NCI-H748 (cell line): ENCODE data around the gene GABRP.
A peak's percentile ranks its signal among the peaks of the same experiment; 100 is the strongest.
"Not testable (repeated sequence)": the region's sequence is repeated elsewhere in the genome, so short reads cannot be mapped to it uniquely, and the experiment has no call there.

Source experiments
- DNase-seq: peaks from one replicate; lab custom pipeline; 2025; ENCODE audit not compliant: unreplicated experiment; lab: John Stamatoyannopoulos, UW

The GABRP gene

DNA sequence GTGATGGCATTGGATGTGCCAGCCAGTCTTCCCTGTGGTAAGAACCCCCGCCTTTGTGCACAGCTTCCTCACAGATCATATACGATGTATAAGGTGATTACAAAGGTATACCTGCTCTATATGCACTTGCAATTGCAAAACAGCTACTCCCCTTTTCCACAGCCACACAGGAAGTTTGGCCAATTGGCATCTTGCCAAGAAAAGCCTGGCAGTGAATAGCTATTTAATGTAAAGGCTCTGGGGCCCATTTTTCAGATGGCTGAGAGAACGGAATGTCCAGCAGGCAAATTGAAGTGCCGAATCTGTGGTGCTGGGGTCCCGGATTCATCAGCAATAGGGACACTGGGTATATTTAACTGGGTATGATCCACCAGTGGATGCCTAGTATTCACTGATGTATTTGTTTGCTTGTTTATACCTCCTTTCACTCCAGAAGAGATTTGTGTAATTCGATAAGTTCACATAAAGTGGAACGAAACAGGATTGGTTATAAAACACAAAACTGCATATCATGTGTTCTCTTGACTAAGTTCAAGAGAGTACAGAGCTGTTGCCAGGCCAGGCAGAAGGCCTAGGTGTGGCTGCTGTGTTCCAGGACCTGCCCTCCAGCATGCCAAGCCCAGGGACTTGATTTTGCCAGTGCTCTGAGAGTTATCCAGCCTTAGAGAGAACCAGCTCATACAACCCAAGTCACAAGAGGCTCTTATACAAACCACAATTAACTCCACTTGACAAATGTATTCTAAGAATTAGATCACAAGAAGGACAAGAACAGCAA, 27.7 kb upstream of the GABRP start:
- DNase-seq, result peak; percentile 91

DNA sequence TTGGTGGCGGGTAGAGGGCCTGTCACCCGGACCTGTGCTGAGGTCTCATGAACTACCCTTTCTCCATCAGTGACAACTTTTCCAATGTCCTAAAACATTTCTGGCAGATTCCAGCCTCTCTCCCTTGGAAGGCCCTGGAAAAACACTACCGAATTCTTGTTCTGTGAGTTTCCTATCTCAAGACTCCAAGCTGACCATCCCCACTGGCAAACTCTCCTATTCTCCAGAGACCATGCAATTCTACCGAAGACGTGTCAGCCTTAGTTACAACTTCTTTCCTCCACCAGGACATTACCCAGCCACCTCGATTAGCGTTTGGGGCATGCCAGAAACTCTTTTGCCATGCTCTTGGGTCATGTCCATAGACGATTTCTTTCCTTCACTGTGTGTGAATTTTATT, 26.8 kb upstream of the GABRP start:
- DNase-seq, result no peak

DNA sequence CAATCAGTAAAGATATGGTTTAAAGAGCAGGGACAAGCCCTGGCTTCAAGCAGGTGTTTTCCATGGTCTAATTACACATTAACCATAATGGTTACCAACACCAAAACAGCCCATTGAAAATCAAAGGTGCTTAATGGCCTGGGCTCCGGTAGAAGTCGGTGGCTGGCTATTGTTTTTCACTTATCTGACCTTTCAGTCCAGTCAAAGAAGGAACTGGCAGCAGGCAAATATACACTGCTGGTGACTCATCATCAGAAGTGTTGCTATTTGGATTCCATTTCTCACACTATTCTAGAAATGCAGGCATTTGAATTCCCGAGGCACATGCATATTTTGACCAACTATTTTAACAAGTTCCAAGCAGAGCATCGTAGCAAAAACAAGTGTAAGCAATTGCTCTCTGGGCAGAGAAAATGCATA, 26.3 kb upstream of the GABRP start:
- no peak for DNase-seq

DNA sequence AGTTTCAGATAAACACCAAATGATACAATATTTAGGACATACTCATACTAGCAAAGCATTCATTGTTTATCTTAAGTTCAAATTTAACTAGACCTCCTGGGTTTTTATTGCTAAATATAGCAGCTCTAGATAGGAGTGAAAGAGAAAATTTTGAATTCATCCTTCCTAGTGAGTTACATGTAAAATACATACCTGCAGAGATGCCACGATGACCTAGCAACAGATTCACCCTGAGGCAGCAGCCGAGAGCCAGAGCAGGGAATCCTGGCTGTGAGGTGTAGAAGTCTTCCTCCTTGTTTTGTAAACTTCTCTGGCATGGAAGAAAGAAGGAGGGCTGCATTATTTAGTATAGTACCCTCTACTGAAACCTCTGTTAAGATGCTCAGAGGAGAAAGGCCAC, 25.9 kb upstream of the GABRP start:
- no peak for DNase-seq

DNA sequence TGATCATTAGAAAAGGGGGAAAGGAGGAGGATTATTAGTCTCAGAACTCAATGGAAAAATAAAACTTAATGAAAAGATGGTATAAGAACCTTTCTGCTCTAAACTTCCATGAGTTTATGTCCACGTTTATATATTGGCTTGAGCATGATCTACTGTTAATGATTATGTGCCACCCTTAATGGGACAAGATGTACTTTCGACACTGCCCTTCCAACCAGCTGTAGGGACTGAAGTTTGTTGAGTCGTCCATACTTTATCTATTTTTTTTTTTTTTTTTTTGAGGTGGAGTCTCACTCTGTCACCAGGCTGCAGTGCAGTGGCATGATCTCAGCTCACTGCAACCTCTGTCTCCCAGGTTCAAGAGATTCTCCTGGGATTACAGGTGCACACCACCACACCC, 25.0 kb upstream of the GABRP start:
- DNase-seq, result no peak

DNA sequence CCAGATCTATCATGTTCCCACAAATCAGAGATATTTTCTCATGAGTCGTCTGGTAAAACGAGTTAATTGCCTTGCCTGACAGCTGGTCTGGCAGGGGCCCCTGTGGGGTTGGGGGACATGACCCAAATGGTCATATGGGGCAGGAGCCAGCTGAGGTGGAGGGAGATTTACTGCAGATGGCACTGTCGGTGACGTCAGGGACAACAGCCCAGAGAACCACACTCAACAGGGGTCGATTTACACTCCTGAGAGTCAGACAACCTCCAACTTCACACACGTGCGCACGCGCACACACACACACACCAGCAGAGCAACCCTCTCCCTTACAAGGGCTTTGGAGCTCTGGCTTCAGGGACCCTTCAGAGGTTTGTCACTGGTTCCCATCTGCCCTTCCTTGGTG, 23.4 kb upstream of the GABRP start:
- DNase-seq, result no peak

DNA sequence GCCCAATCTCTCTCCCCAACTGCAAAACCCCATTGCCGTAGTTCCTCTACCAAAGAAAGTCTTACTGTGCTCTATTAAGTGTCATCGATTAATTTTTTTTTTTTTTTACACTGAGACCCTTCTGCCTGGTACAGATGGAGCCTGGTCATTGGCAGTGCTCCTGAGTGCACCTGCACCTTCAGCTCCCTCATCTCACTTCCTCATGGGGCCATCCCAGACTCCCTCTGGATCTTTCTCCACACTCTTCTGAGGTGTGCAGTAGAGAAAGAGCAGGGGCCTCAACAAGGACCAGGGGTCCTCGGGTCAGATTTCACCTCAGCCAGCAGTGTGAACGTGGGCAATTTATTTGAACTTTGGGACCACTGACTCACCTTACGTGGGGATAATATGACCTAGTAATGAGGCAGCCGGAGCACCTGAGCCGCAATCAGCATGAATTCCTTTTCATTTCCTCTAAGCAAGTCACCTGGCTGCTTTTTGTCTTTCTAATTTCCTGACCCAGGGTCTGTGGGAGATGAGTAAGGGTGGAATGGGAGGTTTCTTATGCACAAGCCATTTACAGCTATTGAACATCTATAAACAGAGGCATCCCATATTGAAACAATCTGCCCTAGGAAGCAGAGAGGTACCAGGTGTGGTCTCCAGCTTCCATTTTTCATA, 22.3 kb upstream of the GABRP start:
- no peak for DNase-seq

DNA sequence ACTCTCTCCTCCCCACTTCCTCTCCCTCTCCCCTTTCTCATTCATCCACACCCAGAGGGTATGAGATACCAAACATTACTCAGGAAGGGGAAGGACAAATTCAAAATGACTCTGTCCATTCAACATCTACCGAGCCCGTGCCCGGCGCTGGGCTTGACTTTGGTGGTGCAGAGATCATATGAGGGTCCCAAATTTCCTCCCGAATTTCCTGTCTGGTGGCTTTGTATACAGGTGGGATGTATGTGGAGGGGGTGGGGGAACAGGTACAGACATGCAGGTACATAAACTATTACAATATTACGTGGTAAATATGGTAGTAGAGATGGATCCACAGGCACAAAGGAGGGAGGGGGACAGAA, 21.8 kb upstream of the GABRP start:
- DNase-seq, result no peak

DNA sequence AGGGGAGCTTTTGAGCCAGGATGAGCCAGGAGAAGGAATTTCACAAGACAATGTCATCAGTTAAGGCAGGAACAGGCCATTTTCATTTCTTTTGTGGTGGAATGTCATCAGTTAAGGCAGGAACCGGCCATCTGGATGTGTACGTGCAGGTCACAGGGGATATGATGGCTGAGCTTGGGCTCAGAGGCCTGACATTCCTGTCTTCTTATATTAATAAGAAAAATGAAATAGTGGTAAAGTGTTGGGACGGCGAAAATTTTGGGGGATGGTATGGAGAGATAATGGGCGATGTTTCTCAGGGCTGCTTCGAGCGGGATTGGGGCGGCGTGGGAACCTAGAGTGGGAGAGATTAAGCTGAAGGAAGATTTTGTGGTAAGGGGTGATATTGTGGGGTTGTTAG, 21.2 kb upstream of the GABRP start:
- not testable (repeated sequence) for DNase-seq

DNA sequence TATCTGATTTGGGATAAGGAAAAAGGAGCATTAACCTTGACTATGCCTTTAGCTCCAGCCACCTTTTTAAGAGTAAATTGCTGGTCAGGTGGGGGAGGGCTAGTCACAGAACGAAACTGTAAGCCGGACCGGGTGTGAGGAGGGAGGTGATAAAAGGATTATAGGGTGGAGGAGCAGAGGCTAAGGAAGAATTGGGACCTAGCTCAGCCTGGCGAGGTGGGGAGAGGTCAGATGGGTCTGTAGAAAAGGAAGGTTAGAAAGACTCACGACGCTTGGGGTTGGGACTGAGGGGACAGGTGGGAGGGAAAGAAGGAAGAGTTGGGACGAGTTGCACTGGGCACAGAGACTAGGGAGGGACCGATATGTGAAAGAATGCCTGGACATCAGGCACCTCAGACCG, 17.7 kb upstream of the GABRP start:
- not testable (repeated sequence) for DNase-seq

DNA sequence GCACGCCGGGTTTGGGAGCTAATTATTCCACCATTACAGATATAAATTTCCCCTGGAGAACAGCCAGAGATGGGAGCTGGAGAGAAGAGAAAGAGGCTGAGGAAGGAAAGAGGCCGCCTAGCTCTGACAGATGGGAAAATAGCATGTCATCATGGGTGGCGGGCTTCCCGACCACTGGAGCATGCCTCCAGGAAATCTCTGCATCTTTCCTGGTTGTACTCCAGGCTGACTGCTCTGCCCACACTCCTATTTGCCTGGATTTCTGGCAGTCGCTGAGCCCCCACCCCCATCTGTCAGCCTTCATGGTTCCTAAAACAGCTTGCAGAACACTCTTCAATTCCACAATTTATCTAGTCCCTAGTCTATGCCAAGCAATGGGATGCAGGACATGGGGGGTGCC, 14.3 kb upstream of the GABRP start:
- DNase-seq, result peak; percentile 28

DNA sequence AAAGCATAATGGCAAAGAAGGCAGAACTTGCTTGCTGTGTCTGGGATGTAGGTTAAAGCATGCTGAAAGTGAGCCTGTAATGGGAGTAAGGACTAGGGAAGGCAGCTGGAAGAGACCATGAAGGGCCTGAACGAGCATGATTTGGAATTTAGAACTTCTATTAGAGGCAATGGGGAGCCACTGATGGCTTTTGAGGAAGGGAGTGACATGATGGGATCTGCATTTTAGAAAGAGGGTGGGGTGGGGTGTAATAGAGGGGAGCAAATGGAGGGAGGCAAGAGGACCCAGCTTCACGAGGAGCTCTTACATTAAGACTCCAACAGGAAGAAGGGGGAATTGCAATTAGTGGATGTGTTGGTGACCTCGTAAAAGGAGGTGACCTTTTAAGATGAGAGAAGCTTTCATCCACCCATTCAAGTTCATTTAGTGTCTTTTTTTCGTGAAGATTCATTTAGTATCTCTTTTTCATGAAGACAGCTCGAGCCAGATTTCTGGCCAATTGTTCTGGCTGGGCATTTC, 13.6 kb upstream of the GABRP start:
- DNase-seq, result no peak

DNA sequence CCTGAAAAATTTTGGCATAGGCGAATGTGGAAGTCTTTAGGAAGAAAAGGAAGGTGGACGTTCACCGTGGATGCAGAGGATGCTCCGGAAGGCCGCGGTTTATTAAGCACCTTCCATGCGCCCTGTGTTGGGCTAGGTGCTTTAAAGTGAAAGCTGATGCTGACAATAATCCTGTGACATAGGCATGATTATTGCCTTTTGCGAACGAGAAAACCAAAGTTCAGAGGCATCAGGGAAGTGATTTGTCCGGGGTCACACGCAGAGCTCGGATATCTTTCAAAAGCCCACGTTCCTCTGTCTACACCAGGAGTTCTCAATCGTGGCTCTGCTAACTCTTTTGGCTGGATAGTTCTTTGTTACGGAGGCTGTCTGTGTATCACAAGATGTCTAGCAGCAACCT, 12.0 kb upstream of the GABRP start:
- no peak for DNase-seq

DNA sequence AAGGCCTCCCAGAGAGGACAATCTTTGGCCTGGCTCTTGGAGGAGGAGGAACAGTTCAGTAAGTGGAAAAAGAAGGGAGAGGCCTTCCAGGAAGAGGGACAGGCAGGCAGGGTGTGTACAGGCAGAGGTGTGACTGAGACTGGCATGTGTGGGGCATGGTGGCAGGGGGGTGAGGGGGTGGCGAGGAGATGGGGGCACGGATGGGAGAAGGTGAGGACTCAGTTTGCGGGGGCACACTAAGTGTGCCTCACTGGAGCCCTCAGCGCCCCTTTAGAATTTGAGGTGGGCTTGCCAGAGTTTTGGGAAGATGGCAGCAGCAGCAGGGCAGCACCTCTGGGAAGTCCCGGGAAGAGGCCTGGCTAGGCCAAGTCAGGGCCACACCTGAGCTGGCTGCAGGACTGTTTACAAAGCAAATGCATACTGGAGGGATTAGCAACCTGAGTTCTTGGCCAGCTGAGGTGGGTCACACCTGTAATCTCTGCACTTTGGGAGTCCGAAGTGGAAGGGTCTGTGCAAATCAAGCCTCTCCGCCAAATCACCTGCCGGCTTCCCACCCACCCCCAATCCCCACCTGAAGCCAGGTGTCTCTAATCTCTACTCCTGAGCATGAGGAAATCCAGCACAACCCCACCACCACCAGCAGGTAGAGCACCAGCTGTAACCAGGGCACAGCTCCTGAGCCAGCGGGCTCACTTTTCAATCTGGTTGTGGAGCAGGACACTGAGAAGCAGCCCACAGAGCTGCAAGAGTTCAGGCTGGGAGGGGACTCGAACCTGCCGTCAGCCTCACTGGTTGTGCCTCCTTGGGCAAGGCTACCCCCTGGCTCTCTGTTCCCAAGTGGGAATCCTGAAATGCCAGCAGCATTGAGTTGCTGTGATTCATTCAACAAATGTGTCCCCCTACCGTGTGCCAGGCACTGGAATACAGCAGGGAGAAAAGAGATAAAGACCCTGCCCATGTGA, 10.2 kb upstream of the GABRP start:
- no peak for DNase-seq

DNA sequence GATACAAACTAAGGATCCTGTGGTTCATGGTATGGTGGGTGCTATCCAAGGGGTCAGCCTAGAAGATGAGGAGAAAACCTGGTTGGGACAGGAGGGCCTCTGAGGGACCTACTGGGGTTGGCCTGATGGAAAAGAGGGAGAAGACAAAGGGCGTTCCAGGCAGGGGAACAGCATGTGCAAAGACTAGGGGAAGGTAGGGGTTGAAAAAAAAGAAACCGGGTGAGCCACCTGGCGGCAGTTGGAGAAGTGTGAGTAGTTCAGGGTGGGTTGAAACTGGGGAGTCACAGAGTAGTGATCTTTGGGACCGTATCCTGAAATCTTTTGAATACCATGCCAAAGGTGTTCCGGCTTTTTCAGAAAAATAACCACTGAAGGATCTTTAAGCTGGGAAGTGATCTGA, 8.7 kb upstream of the GABRP start:
- no peak for DNase-seq

DNA sequence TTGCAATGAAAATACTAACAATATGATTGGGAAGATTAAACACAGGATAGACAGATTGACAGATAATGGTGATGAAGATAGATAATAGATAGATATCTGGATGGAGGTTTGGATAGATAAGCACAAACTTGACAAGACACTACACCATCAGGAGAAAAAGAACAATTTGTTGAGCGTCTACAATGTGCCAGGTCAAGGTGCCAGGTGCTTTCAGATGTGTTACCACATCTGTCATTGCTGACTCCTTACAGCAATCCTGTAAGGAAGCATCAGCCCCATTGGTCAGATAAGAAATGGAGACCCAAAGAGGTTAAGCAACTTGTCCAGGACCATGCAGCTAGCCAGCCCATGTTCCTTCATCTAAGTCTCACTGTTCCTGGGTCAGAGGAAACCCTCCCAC, 1.6 kb upstream of the GABRP start:
- no peak for DNase-seq

DNA sequence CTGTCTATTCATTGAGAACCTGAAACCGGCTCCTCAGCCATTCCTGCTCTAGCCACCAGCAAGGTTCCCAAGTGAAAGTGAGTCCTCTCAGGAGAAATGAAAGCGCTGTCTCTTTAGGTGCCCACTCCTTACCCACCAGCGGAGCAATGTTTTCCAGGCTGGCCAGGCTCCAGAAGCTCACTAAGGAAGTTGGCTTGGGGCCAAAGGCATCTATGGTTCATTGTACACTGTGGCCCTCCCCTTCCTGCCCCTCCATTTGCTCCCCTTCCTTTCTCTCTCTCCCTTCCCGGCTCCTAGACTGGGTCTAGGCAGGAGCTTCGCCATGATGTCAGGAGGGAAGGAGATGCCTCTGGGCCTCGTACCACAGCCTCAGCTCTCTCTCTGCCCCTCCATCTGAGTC, 1.1 kb upstream of the GABRP start:
- DNase-seq, result no peak

DNA sequence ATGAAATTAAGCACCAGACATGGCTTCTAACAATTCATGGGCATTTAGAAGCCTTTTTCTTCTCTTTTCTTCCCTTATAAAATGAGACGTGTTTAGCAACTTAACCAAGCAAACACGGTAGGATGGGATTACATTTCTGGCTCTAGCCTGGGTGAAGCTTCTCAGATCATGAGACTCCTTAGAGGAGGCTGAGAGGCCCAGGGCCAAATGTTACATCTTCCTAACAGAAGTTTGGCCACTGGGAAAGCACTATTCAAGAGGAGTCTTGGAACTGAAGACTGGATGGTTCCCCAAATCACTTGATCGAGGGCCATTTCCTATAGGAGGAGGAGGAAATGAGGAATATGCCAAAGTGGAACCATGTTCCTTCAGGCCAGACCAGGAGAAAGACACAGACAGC, 1.9 kb downstream of the GABRP start:
- no peak for DNase-seq

DNA sequence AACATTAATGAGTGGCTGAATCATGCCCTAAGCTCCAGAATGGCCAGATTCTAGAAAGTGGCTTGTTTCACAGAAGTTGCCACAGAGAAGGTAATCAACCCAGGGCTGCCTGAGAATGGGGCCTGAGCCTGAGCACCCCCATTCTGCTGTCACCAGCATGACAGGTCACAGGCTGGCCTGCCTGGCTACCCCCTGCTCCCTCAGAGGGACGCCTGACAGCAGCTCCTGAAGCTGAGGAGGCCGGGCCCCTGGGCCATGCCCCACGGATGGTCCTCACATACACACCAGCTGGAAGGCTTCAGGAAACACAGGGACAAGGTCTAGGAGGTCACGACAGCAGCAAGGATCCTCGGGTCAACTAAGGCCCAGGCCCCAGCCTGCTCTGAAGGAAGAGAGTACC, 3.7 kb downstream of the GABRP start:
- DNase-seq, result no peak

DNA sequence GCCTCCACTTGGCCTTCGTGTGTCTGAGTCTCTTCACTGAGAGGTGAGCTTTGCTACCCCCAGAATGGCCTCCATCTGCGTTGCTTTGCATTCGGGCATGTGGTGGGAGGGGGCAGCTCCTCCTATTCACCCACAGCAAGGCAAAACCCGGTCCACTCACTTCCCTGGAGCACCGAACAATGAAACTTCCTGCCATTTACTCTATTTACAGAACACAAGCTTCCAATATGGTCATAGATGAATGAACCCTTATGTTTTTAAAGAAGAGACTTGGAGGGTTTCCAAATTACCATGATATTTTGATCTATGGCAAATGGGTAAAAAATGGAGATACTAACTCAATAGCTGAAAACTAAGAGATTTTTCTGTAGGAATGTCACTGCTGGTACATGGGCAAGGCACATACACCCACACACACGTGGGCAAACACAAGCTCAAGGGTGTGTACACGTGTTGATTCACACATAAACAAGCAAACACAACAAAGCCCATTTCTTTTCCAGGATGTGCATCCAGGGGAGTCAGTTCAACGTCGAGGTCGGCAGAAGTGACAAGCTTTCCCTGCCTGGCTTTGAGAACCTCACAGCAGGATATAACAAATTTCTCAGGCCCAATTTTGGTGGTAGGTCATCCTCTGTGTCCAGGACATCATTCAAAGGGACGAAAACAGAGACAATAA, 5.2 kb downstream of the GABRP start:
- DNase-seq, result peak; percentile 43

DNA sequence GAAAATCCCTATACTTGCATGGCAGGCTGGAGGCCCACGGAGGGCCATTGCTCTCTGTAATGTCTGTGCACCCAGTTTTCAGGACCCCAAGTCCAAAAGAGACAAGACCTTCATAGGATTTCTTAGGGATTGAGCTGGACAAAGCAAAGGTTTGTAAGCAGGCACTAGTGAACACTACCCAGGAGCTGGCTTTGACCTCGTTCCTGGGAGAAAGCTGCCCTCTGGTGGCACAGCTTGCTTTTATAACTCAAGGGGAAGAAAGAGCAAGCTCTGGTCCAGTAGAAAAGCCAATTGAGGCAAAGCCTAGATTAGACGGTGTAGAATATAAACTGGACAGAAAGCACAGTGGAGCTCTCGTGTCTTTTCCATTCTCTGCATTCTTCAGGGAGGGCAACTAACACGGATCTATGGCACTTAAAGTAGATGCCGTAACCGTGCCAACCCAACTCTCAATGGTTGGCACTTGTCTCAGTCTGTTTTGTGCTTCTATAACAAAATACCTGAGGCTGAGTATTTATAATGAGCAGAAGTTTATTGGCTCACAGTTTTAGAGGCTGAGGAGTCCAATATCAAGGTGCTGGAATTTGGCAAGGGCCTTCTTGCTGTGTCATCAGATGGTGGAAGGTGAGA, 7.9 kb downstream of the GABRP start:
- DNase-seq, result peak; percentile 73
